Neural crest cell (in vitro differentiated cells): ENCODE results near the gene FCN2. TPM values are rescaled to one million over a fixed set of nuclear protein-coding genes. Genes with fewer than 3 reads are reported as not detected.
A peak's percentile ranks its signal among the peaks of the same experiment; 100 is the strongest.

ENCODE experiments used
- DNase-seq: peaks from one replicate; pipeline ENCODE4 v3.0.0; 2021; ENCODE audit warnings: low read depth, mixed read lengths, low spot score
- H3K27ac Mint-ChIP-seq: one replicate; pipeline ENCODE4 v1.8.0; 2021; ENCODE audit warnings: mild to moderate bottlenecking, mixed read lengths; ENCODE audit not compliant: unreplicated experiment
- H3K27me3 Mint-ChIP-seq: 2 replicates; pipeline ENCODE4 v1.8.0; 2021; ENCODE audit warnings: low read depth, mild to moderate bottlenecking, mixed read lengths
- H3K36me3 Mint-ChIP-seq: 2 replicates; pipeline ENCODE4 v1.8.0; 2021; ENCODE audit warnings: low read depth, mild to moderate bottlenecking, mixed read lengths
- H3K4me1 Mint-ChIP-seq: 2 replicates; pipeline ENCODE4 v1.8.0; 2021; ENCODE audit warnings: mixed read lengths
- H3K4me3 Mint-ChIP-seq: one replicate; pipeline ENCODE4 v1.8.0; 2021; ENCODE audit warnings: mild to moderate bottlenecking, mixed read lengths
- H3K9me3 Mint-ChIP-seq: 2 replicates; pipeline ENCODE4 v1.8.0; 2021; ENCODE audit warnings: mixed read lengths
- CTCF ChIP-seq: fragments of 200-600 bp; sonication (generic); conservative IDR thresholded peaks from 2 replicates; pipeline ENCODE4 v1.5.0; 2021; ENCODE audit warnings: antibody characterized with exemption, mild to moderate bottlenecking
- total RNA-seq: library from RNA; stranded (reverse); gene quantifications from 2 replicates; pipeline ENCODE4 v1.2.1, GENCODE V29; 2021

Gene FCN2
- total RNA-seq, 1 donor from 2014 or later = not detected

GRCh38 chr9:134888603-134889190 is 8.1 kb downstream of the FCN2 start:
- TF ChIP-seq CTCF = no peak
- Mint-ChIP-seq H3K36me3 (no peaks in the 10 kb centered on the region), H3K4me1 (no peaks in the 10 kb centered on the region), H3K27me3 (no peaks in the 10 kb centered on the region), H3K9me3 (no peaks in the 10 kb centered on the region), H3K27ac (no peak overlapping the region), H3K4me3 (no peak overlapping the region)
- no peak for DNase-seq

GRCh38 chr9:134889386-134890154 is 9.0 kb downstream of the FCN2 start:
- H3K4me3 Mint-ChIP-seq = no peak overlapping the region
- H3K27me3 Mint-ChIP-seq = no peaks in the 10 kb centered on the region
- H3K36me3 Mint-ChIP-seq = no peaks in the 10 kb centered on the region
- DNase-seq = no peak
- no peak for TF ChIP-seq CTCF
- no peaks in the 10 kb centered on the region for H3K9me3 Mint-ChIP-seq
- no peaks in the 10 kb centered on the region for H3K4me1 Mint-ChIP-seq
- peak overlapping the region; percentile 19 for H3K27ac Mint-ChIP-seq

- no peaks in the 10 kb centered on the region for H3K4me1 Mint-ChIP-seq
- H3K27me3 Mint-ChIP-seq = no peaks in the 10 kb centered on the region
- H3K9me3 Mint-ChIP-seq = peaks cover 2% of the 10 kb centered on the region
- no peak for DNase-seq
- no peak overlapping the region for H3K4me3 Mint-ChIP-seq
- TF ChIP-seq CTCF = no peak
- no peak overlapping the region for H3K27ac Mint-ChIP-seq
- H3K36me3 Mint-ChIP-seq = no peaks in the 10 kb centered on the region
These were observed 9.5 kb downstream of the FCN2 start for GRCh38 chr9:134890155-134890495.

GRCh38 chr9:134891053-134891452 is 10.4 kb downstream of the FCN2 start:
- no peak for TF ChIP-seq CTCF
- Mint-ChIP-seq H3K4me1 (no peaks in the 10 kb centered on the region), H3K36me3 (no peaks in the 10 kb centered on the region), H3K4me3 (no peak overlapping the region), H3K27ac (peak overlapping the region; percentile 75), H3K27me3 (no peaks in the 10 kb centered on the region), H3K9me3 (peaks cover 5% of the 10 kb centered on the region)
- DNase-seq = no peak

GRCh38 chr9:134891713-134892112 is 11.1 kb downstream of the FCN2 start:
- DNase-seq = no peak
- Mint-ChIP-seq H3K9me3 (peaks cover 5% of the 10 kb centered on the region), H3K4me1 (no peaks in the 10 kb centered on the region), H3K4me3 (no peak overlapping the region), H3K36me3 (no peaks in the 10 kb centered on the region), H3K27ac (no peak overlapping the region), H3K27me3 (no peaks in the 10 kb centered on the region)
- no peak for TF ChIP-seq CTCF
